ENCODE measurements around the gene STX2. TPM values are rescaled to one million over a fixed set of nuclear protein-coding genes. Genes with fewer than 3 reads are reported as not detected.

The STX2 gene
- total and polyA plus RNA-seq, 8 donors = 18.1 to 36.9 (median 30.8) TPM

DNA sequence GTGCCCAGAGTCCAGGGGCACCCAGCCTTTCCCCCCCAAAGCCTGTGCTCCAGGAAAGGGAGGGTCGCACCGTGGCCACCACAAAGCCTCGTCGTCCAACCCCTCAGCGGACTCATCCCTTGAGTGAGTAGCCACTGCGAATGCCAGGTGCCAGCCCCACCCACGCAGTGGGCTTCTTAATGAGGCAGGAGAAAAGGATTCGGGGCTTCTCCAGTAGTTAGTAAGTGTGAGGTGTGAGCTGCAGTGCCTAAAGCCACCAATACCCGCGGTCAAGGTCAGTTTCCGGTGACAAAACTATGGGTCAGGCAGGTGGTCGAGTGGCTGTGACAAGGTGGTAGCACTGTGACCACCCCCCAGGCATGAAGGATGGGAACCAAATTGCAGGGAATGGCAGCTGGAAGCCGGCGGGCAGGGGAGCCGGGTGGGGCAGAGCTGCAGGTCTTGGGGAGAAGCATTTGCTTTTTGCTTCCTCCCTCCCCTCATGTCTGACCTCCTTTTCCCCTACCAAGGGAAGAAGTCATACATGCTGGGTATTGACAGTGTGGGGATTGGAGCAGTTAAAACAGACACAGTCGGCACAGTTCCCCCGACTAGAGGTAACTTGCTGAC is 40.8 kb upstream of the STX2 start:
- intact Hi-C loops (cut with DNase I) = no loop called here
- Histone ChIP-seq H3K27me3 (no peaks in the 10 kb centered on the region), H3K4me3 (no peak overlapping the region), H3K4me1 (no peaks in the 10 kb centered on the region), H3K9me3 (no peaks in the 10 kb centered on the region), H3K36me3 (peaks cover 0 to 28% of the 10 kb centered on the region in 2 donors), H3K27ac (no peak overlapping the region)
- TF ChIP-seq, protein P1, sequence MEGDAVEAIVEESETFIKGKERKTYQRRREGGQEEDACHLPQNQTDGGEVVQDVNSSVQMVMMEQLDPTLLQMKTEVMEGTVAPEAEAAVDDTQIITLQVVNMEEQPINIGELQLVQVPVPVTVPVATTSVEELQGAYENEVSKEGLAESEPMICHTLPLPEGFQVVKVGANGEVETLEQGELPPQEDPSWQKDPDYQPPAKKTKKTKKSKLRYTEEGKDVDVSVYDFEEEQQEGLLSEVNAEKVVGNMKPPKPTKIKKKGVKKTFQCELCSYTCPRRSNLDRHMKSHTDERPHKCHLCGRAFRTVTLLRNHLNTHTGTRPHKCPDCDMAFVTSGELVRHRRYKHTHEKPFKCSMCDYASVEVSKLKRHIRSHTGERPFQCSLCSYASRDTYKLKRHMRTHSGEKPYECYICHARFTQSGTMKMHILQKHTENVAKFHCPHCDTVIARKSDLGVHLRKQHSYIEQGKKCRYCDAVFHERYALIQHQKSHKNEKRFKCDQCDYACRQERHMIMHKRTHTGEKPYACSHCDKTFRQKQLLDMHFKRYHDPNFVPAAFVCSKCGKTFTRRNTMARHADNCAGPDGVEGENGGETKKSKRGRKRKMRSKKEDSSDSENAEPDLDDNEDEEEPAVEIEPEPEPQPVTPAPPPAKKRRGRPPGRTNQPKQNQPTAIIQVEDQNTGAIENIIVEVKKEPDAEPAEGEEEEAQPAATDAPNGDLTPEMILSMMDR (IDR thresholded peaks at IDR 0.05) = no peak
- ATAC-seq (no peak), DNase-seq (no peak)

- Histone ChIP-seq H3K27me3 (no peaks in the 10 kb centered on the region), H3K27ac (no peak overlapping the region), H3K36me3 (peaks cover 0 to 35% of the 10 kb centered on the region in 2 donors), H3K9me3 (no peaks in the 10 kb centered on the region), H3K4me1 (peaks cover 0 to 6% of the 10 kb centered on the region in 2 donors), H3K4me3 (no peak overlapping the region)
- DNase-seq (no peak), ATAC-seq (no peak)
- TF ChIP-seq, protein P1 (IDR thresholded peaks at IDR 0.05) = no peak
- intact Hi-C loops (cut with DNase I) = no loop called here
Observed at GRCh38 chr12:130879212-130879686, 40.2 kb upstream of the STX2 start.

DNA sequence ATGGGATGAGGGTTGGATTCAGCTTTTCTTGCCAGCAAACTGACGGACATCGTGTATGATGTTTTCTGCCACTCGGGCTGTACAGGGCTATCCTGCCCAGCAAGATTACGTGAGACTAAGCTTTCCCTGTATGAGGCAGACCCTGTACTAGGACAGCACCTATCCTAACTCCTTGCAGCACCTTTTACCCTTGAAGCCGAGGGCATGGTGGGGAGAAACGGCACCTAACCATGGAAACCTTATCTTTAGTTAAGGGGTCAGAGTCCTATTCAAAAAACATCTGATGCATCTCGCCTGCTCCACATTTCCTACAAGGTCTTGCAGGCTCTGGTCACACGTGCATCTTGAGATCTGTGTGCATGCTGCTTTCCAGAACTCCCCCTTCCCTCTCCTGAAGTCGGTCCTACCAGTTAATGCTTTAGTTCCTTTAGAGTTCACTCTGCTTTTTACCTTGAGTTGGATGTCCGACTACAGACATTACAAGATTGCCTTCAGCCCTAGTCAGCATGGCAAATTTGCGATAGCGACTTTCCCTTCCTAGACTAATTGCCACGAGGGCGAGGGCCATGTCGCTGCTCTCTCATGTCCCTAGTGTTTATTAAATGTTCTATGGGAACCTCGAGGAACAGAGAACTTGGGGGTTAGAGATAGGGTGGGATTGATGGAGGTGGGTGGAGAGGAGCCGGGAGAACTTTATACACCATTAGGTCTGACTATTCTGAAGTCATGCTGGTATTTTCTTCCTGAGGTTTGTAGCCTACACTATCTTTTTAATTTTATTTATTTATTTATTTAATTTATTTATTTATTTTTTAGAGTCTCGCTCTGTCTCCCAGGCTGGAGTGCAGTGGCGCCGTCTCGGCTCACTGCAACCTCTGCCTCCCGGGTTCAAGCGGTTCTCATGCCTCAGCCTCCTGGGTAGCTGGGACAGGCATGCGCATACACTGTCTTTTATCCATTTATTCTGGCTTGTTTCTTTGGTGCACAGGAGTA is 39.4 kb upstream of the STX2 start:
- Histone ChIP-seq H3K27me3 (no peaks in the 10 kb centered on the region), H3K36me3 (peaks cover 0 to 42% of the 10 kb centered on the region in 2 donors), H3K4me1 (peaks cover 4 to 14% of the 10 kb centered on the region in 2 donors), H3K4me3 (no peak overlapping the region), H3K9me3 (no peaks in the 10 kb centered on the region), H3K27ac (no peak overlapping the region)
- ATAC-seq (no peak), DNase-seq (no peak)
- intact Hi-C loops (cut with DNase I) = no loop called here
- TF ChIP-seq, protein P1 (IDR thresholded peaks at IDR 0.05) = no peak

DNA sequence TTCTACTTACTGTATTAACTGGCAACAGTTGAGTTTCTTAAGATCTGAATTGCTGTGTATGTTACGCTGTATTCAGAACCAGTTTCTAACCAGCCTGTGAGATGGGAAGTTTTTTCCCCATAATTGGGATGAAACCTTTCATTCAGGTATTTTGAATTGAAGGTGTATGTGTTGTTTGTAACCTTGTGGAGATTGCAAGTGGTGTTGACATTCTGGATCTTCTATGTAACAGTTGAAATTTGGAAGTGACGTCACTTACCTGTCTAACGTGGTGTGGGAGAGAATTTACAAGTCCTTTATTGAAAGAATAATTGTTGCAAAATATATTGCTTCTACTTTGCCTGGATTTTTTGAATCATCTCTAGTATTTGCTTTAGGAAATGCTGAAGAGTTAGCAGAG is 38.3 kb upstream of the STX2 start:
- H3K4me1 ChIP-seq = peaks cover 11 to 24% of the 10 kb centered on the region in 2 donors
- ATAC-seq (no peak), DNase-seq (no peak)
- no peak overlapping the region for H3K4me3 ChIP-seq
- no peaks in the 10 kb centered on the region for H3K9me3 ChIP-seq
- H3K36me3 ChIP-seq = peaks cover 0 to 48% of the 10 kb centered on the region in 2 donors
- no peaks in the 10 kb centered on the region for H3K27me3 ChIP-seq
- intact Hi-C loops (cut with DNase I) = no loop called here
- no peak overlapping the region for H3K27ac ChIP-seq
- TF ChIP-seq, protein P1 (IDR thresholded peaks at IDR 0.05) = no peak

DNA sequence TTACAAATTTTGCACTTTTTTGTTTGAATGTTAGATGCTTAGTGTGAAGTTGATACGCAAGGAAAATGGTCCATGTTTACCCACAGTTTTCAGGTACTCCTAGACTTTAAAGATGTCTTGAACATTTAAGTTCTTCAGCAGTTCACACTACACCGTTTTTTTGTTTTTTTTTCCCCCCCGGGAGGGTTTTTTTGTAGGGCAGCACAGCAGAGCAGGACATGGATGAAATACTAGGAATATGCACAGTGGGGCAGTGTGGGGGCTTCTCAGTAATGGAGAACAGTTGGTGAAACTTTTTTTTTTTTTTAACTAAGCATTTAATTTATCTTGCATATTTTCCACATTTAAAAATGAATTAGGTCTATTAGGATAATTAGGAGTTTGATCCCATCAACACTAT is 37.7 kb upstream of the STX2 start:
- no peaks in the 10 kb centered on the region for H3K9me3 ChIP-seq
- H3K27ac ChIP-seq = no peak overlapping the region
- peaks cover 0 to 48% of the 10 kb centered on the region in 2 donors for H3K36me3 ChIP-seq
- TF ChIP-seq, protein P1 (IDR thresholded peaks at IDR 0.05) = no peak
- DNase-seq (no peak), ATAC-seq (no peak)
- intact Hi-C loops (cut with DNase I) = no loop called here
- H3K4me3 ChIP-seq = no peak overlapping the region
- no peaks in the 10 kb centered on the region for H3K27me3 ChIP-seq
- peaks cover 11 to 24% of the 10 kb centered on the region in 2 donors for H3K4me1 ChIP-seq
